ENCODE results near the gene CHCHD6. TPM values are rescaled to one million over a fixed set of nuclear protein-coding genes. Genes with fewer than 3 reads are reported as not detected.

CHCHD6 gene
- total RNA-seq, 1 experiment from 2014 or later = 33.0 TPM

- Histone ChIP-seq H3K36me3 (ENCODE audit: low read depth, low read length) (no peaks in the 10 kb centered on the region), H2AFZ (ENCODE audit: low read length) (no peak overlapping the region), H3K79me2 (ENCODE audit: low read length) (no peaks in the 10 kb centered on the region), H3K27ac (ENCODE audit: low read length) (no peak overlapping the region), H3K27me3 (ENCODE audit: low read length) (no peaks in the 10 kb centered on the region), H4K20me1 (ENCODE audit: low read length) (no peaks in the 10 kb centered on the region), H3K9ac (ENCODE audit: low read length) (no peak overlapping the region), H3K4me3 (ENCODE audit: low read length) (no peak overlapping the region), H3K4me2 (ENCODE audit: low read length) (no peak overlapping the region), H3F3A (ENCODE audit: low read length, unreplicated experiment) (no peaks in the 10 kb centered on the region), H3K9me3 (ENCODE audit: low read length) (no peaks in the 10 kb centered on the region), H3K4me1 (ENCODE audit: insufficient read depth, low read length) (no peaks in the 10 kb centered on the region), H3K9me2 (replicated peaks; ENCODE audit: low read length) (no peaks in the 10 kb centered on the region)
- no peak for TF ChIP-seq CTCF (conservative IDR thresholded peaks at IDR 0.05; ENCODE audit: low read depth, low read length)
- TF ChIP-seq EZH2 (IDR thresholded peaks at IDR 0.05; ENCODE audit: low read length, unreplicated experiment) = no peak
- no peak for TF ChIP-seq EZH2phosphoT487 (IDR thresholded peaks at IDR 0.05; ENCODE audit: borderline replicate concordance, low read length)
- peak; percentile 69 for ATAC-seq
- no TSS peak for BruUV-seq (replicated peaks)
- CTCF ChIA-PET = no interaction called here
- intact Hi-C loops (cut with micrococcal nuclease) = no loop called here
- peak; percentile 38 for DNase-seq
- POLR2A ChIA-PET (ENCODE audit: unreplicated experiment) = no interaction called here
These were observed 107.5 kb downstream of the CHCHD6 start for GRCh38 chr3:126811530-126811929.

GRCh38 chr3:126816298-126816697, 112.3 kb downstream of the CHCHD6 start:
- POLR2A ChIA-PET (ENCODE audit: unreplicated experiment) = no interaction called here
- CTCF ChIA-PET = no interaction called here
- BruUV-seq (replicated peaks) = no TSS peak
- H3K4me3 ChIP-seq (ENCODE audit: low read length) = no peak overlapping the region
- TF ChIP-seq CTCF (conservative IDR thresholded peaks at IDR 0.05; ENCODE audit: low read depth, low read length) = no peak
- TF ChIP-seq EZH2 (IDR thresholded peaks at IDR 0.05; ENCODE audit: low read length, unreplicated experiment) = no peak
- no peak for TF ChIP-seq EZH2phosphoT487 (IDR thresholded peaks at IDR 0.05; ENCODE audit: borderline replicate concordance, low read length)
- H3K36me3 ChIP-seq (ENCODE audit: low read depth, low read length) = no peaks in the 10 kb centered on the region
- intact Hi-C loops (cut with micrococcal nuclease) = no loop called here
- no peak for DNase-seq
- H3K9ac ChIP-seq (ENCODE audit: low read length) = no peak overlapping the region
- H3K27ac ChIP-seq (ENCODE audit: low read length) = no peak overlapping the region
- no peaks in the 10 kb centered on the region for H3K79me2 ChIP-seq (ENCODE audit: low read length)
- H3K9me3 ChIP-seq (ENCODE audit: low read length) = no peaks in the 10 kb centered on the region
- no peak overlapping the region for H2AFZ ChIP-seq (ENCODE audit: low read length)
- H3K4me1 ChIP-seq (ENCODE audit: insufficient read depth, low read length) = no peaks in the 10 kb centered on the region
- H3K27me3 ChIP-seq (ENCODE audit: low read length) = no peaks in the 10 kb centered on the region
- no peak overlapping the region for H3K4me2 ChIP-seq (ENCODE audit: low read length)
- H3F3A ChIP-seq (ENCODE audit: low read length, unreplicated experiment) = no peaks in the 10 kb centered on the region
- no peaks in the 10 kb centered on the region for H3K9me2 ChIP-seq (replicated peaks; ENCODE audit: low read length)
- no peaks in the 10 kb centered on the region for H4K20me1 ChIP-seq (ENCODE audit: low read length)
- ATAC-seq = no peak

GRCh38 chr3:126816986-126817777, 113.1 kb downstream of the CHCHD6 start:
- ATAC-seq (no peak), DNase-seq (no peak)
- no peaks in the 10 kb centered on the region for H3K27me3 ChIP-seq (ENCODE audit: low read length)
- no peak overlapping the region for H3K9ac ChIP-seq (ENCODE audit: low read length)
- no peaks in the 10 kb centered on the region for H4K20me1 ChIP-seq (ENCODE audit: low read length)
- H3K36me3 ChIP-seq (ENCODE audit: low read depth, low read length) = no peaks in the 10 kb centered on the region
- no peak overlapping the region for H3K4me3 ChIP-seq (ENCODE audit: low read length)
- no peaks in the 10 kb centered on the region for H3K9me2 ChIP-seq (replicated peaks; ENCODE audit: low read length)
- CTCF ChIA-PET = no interaction called here
- no peaks in the 10 kb centered on the region for H3K79me2 ChIP-seq (ENCODE audit: low read length)
- POLR2A ChIA-PET (ENCODE audit: unreplicated experiment) = interaction anchor here (0.5 kb wide), 1 partner anchor 19 kb away, joined by 3 read pairs; no protein-coding TSS in a partner anchor
- H3K27ac ChIP-seq (ENCODE audit: low read length) = no peak overlapping the region
- no peaks in the 10 kb centered on the region for H3K4me1 ChIP-seq (ENCODE audit: insufficient read depth, low read length)
- intact Hi-C loops (cut with micrococcal nuclease) = no loop called here
- H2AFZ ChIP-seq (ENCODE audit: low read length) = no peak overlapping the region
- H3K4me2 ChIP-seq (ENCODE audit: low read length) = no peak overlapping the region
- H3K9me3 ChIP-seq (ENCODE audit: low read length) = no peaks in the 10 kb centered on the region
- BruUV-seq (replicated peaks) = no TSS peak
- no peak for TF ChIP-seq EZH2phosphoT487 (IDR thresholded peaks at IDR 0.05; ENCODE audit: borderline replicate concordance, low read length)
- TF ChIP-seq CTCF (conservative IDR thresholded peaks at IDR 0.05; ENCODE audit: low read depth, low read length) = no peak
- no peak for TF ChIP-seq EZH2 (IDR thresholded peaks at IDR 0.05; ENCODE audit: low read length, unreplicated experiment)
- no peaks in the 10 kb centered on the region for H3F3A ChIP-seq (ENCODE audit: low read length, unreplicated experiment)

Measured in PC-3 (cell line).